ENCODE data around the gene B3GLCT. TPM values are rescaled to one million over a fixed set of nuclear protein-coding genes. Genes with fewer than 3 reads are reported as not detected.

B3GLCT gene
- total and polyA plus RNA-seq, 9 donors: 4.1 to 10.8 (median 7.9) TPM

DNA sequence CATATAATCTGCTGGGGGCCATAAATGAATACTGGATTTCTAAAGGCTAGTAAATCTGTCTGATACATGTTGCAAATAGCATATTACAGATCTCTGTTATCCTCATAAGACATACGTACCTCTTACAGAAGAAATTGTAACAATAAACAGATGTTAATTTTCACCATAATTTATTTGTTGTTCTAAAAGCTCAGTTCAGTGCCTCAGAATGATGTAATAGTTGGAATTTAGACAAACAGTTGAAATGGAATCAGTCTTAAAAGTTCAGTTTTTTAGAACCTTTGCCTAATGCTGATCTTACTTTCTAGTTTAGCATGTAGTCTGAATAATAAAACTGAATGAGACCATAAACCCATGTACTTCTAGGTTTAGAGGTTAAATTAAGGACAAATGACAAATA, 43.1 kb downstream of the B3GLCT start:
- no peak for DNase-seq
- no peak overlapping the region for H3K4me3 ChIP-seq
- 26 to 49% (median 44%) methylated on average over 1 of the region's 1 CpG for WGBS, 3 donors
- intact Hi-C loops (cut with DNase I): no loop called here
- H3K9me3 ChIP-seq: no peaks in the 10 kb centered on the region
- TF ChIP-seq POLR2A (IDR thresholded peaks at IDR 0.05) (no peak), EP300 (IDR thresholded peaks at IDR 0.05) (no peak)
- TF ChIP-seq, protein P1, sequence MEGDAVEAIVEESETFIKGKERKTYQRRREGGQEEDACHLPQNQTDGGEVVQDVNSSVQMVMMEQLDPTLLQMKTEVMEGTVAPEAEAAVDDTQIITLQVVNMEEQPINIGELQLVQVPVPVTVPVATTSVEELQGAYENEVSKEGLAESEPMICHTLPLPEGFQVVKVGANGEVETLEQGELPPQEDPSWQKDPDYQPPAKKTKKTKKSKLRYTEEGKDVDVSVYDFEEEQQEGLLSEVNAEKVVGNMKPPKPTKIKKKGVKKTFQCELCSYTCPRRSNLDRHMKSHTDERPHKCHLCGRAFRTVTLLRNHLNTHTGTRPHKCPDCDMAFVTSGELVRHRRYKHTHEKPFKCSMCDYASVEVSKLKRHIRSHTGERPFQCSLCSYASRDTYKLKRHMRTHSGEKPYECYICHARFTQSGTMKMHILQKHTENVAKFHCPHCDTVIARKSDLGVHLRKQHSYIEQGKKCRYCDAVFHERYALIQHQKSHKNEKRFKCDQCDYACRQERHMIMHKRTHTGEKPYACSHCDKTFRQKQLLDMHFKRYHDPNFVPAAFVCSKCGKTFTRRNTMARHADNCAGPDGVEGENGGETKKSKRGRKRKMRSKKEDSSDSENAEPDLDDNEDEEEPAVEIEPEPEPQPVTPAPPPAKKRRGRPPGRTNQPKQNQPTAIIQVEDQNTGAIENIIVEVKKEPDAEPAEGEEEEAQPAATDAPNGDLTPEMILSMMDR (IDR thresholded peaks at IDR 0.05): no peak
- no peaks in the 10 kb centered on the region for H3K27me3 ChIP-seq
- no peaks in the 10 kb centered on the region for H3K36me3 ChIP-seq
- H3K27ac ChIP-seq: no peak overlapping the region
- no peaks in the 10 kb centered on the region for H3K4me1 ChIP-seq (ENCODE audit: insufficient read depth)

DNA sequence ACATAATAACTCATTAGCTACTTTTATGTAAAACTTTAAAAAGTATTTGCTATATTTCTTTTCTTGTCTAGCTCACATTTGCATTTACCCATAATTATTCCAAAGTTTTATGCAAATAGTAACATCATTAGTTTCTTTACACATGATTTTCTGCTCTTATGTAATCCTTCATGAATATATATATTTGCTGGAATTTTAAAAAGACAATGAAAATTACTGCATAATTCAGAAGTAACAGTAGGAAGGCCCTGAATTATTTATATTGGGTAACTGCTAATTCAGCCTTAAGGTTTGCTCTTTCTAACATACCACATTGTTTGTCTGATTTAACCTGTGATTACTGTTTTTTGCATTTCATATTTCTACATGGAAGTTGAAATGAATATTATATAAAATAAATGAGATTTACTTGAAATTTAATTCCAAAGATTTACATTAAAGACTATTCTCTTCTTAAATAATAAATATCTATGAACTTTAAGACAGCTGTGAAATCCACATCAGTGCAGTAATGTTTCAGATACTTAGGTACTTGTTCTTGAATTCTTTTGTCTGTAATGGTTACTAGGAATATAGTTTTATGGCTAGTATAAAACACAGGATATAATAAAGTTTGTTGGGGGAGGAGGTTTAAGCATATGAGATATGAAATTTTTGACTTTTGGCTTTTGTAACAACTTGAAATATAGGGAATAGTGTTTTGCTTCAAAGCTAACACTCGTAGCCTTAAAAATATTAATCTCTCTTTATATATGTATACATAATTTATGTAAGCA, 46.0 kb downstream of the B3GLCT start:
- H3K9me3 ChIP-seq: no peaks in the 10 kb centered on the region
- WGBS, 3 donors: 91 to 93% (median 93%) methylated on average over 1 of the region's 1 CpG
- H3K4me1 ChIP-seq (ENCODE audit: insufficient read depth): no peaks in the 10 kb centered on the region
- TF ChIP-seq EP300 (IDR thresholded peaks at IDR 0.05) (no peak), POLR2A (IDR thresholded peaks at IDR 0.05) (no peak)
- TF ChIP-seq, protein P1 (IDR thresholded peaks at IDR 0.05): no peak
- intact Hi-C loops (cut with DNase I): no loop called here
- no peaks in the 10 kb centered on the region for H3K27me3 ChIP-seq
- H3K4me3 ChIP-seq: no peak overlapping the region
- no peak overlapping the region for H3K27ac ChIP-seq
- no peaks in the 10 kb centered on the region for H3K36me3 ChIP-seq
- no peak for DNase-seq

DNA sequence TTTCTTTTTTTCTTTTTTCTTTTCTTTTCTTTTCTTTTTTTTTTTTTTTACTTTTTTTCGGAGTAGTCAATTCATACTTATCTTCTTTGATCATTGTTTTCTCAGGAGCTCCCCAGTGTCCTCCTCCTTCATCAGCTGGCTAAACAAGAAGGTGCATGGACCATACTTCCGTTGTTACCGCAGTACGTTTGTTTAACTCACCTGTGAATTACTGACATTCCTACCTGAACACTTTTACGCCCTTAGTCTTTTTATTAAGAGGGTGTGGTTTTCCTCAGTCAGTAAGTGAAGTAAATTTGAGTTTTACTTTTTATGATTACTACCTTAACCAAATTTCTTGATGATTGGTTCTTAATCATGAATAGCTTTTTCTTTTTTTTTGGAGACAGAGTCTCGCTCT, 47.1 kb downstream of the B3GLCT start:
- no peaks in the 10 kb centered on the region for H3K4me1 ChIP-seq (ENCODE audit: insufficient read depth)
- WGBS, 3 donors: 82 to 95% (median 86%) methylated on average over 6 of the region's 6 CpGs
- no peak for TF ChIP-seq POLR2A (IDR thresholded peaks at IDR 0.05)
- TF ChIP-seq, protein P1 (IDR thresholded peaks at IDR 0.05): no peak

DNA sequence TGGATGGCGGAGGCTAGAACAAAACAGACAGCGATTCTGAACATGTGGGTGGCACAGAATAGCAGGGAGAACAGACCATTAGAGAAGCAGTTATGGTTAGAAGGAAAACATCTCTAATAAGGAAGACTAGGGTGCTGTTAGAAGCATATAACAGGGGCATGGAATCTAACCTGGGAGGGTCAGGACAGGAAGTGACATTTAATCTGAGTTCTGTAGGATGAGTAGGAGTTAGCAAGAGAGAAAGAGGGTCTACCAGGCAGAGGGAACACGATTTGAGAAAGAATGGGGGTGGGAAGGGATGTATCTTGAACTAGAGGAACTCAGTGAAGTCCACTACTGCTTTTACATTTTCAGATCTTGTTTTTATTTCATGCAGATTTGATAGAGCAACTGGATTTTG, 48.6 kb downstream of the B3GLCT start:
- intact Hi-C loops (cut with DNase I): no loop called here
- H3K27me3 ChIP-seq: no peaks in the 10 kb centered on the region
- no peaks in the 10 kb centered on the region for H3K9me3 ChIP-seq
- H3K4me3 ChIP-seq: no peak overlapping the region
- no peaks in the 10 kb centered on the region for H3K4me1 ChIP-seq (ENCODE audit: insufficient read depth)
- 79 to 86% (median 79%) methylated on average over 3 of the region's 3 CpGs for WGBS, 3 donors
- H3K36me3 ChIP-seq: no peaks in the 10 kb centered on the region
- no peak for DNase-seq
- TF ChIP-seq POLR2A (IDR thresholded peaks at IDR 0.05): no peak
- no peak for TF ChIP-seq EP300 (IDR thresholded peaks at IDR 0.05)
- TF ChIP-seq, protein P1 (IDR thresholded peaks at IDR 0.05): no peak
- H3K27ac ChIP-seq: no peak overlapping the region

More for the DNA sequence above, 47.1 kb downstream of the B3GLCT start:
- H3K36me3 ChIP-seq: no peaks in the 10 kb centered on the region
- no peak overlapping the region for H3K4me3 ChIP-seq
- intact Hi-C loops (cut with DNase I): no loop called here
- no peaks in the 10 kb centered on the region for H3K27me3 ChIP-seq
- no peak overlapping the region for H3K27ac ChIP-seq
- H3K9me3 ChIP-seq: no peaks in the 10 kb centered on the region
- DNase-seq: no peak

Data from ovary (tissue), 9 donors.